Measurements from ENCODE around the gene FICD.

FICD gene

GRCh38 chr12:108519558-108519957, 4.5 kb downstream of the FICD start:
- Histone ChIP-seq H3K4me3 (ENCODE audit: insufficient read depth, low read length, poor library complexity, severe bottlenecking) (no peak overlapping the region), H3K9me3 (ENCODE audit: insufficient read depth, low read length) (no peaks in the 10 kb centered on the region), H3K9me2 (replicated peaks; ENCODE audit: insufficient read depth, low read length) (no peaks in the 10 kb centered on the region), H3F3A (ENCODE audit: insufficient read depth) (peaks cover 24% of the 10 kb centered on the region), H3K79me2 (ENCODE audit: insufficient read depth, low read length) (peaks cover 3% of the 10 kb centered on the region; the same call in 1 of the 2 replicates), H3K27ac (ENCODE audit: low read depth, low read length) (no peak overlapping the region), H4K20me1 (ENCODE audit: low read depth, low read length) (no peaks in the 10 kb centered on the region), H3K9ac (ENCODE audit: low read length) (no peak overlapping the region), H3K36me3 (ENCODE audit: low read length) (peaks cover 10% of the 10 kb centered on the region), H3K4me2 (ENCODE audit: low read depth, low read length, poor library complexity, severe bottlenecking) (no peak overlapping the region), H2AFZ (ENCODE audit: low read depth, low read length, severe bottlenecking) (no peak overlapping the region), H3K27me3 (ENCODE audit: low read length) (no peaks in the 10 kb centered on the region)
- TF ChIP-seq CTCF (IDR thresholded peaks at IDR 0.05; ENCODE audit: insufficient read depth, low read length, poor library complexity, severe bottlenecking), result no peak
- no peak for TF ChIP-seq EZH2phosphoT487 (conservative IDR thresholded peaks at IDR 0.05; ENCODE audit: low read length)

- Histone ChIP-seq H3K4me2 (ENCODE audit: low read depth, low read length, poor library complexity, severe bottlenecking) (no peak overlapping the region), H3K4me3 (ENCODE audit: insufficient read depth, low read length, poor library complexity, severe bottlenecking) (no peak overlapping the region), H3K9me3 (ENCODE audit: insufficient read depth, low read length) (no peaks in the 10 kb centered on the region), H3K9me2 (replicated peaks; ENCODE audit: insufficient read depth, low read length) (no peaks in the 10 kb centered on the region), H3K27me3 (ENCODE audit: low read length) (no peaks in the 10 kb centered on the region), H3K36me3 (ENCODE audit: low read length) (peaks cover 10% of the 10 kb centered on the region), H4K20me1 (ENCODE audit: low read depth, low read length) (no peaks in the 10 kb centered on the region), H3F3A (ENCODE audit: insufficient read depth) (peaks cover 24% of the 10 kb centered on the region), H3K9ac (ENCODE audit: low read length) (no peak overlapping the region), H2AFZ (ENCODE audit: low read depth, low read length, severe bottlenecking) (no peak overlapping the region), H3K79me2 (ENCODE audit: insufficient read depth, low read length) (no peaks in the 10 kb centered on the region), H3K27ac (ENCODE audit: low read depth, low read length) (no peak overlapping the region)
- TF ChIP-seq EZH2phosphoT487 (conservative IDR thresholded peaks at IDR 0.05; ENCODE audit: low read length), result no peak
- TF ChIP-seq CTCF (IDR thresholded peaks at IDR 0.05; ENCODE audit: insufficient read depth, low read length, poor library complexity, severe bottlenecking), result no peak
Measured at GRCh38 chr12:108523365-108523764, 8.3 kb downstream of the FICD start.

- H3K27me3 ChIP-seq (ENCODE audit: low read length), result no peaks in the 10 kb centered on the region
- H3F3A ChIP-seq (ENCODE audit: insufficient read depth), result peaks cover 9% of the 10 kb centered on the region; the same call in 1 of the 2 replicates
- H2AFZ ChIP-seq (ENCODE audit: low read depth, low read length, severe bottlenecking), result no peak overlapping the region
- no peak overlapping the region for H3K4me2 ChIP-seq (ENCODE audit: low read depth, low read length, poor library complexity, severe bottlenecking)
- no peaks in the 10 kb centered on the region for H3K9me2 ChIP-seq (replicated peaks; ENCODE audit: insufficient read depth, low read length)
- H3K36me3 ChIP-seq (ENCODE audit: low read length), result peaks cover 14% of the 10 kb centered on the region
- no peak overlapping the region for H3K27ac ChIP-seq (ENCODE audit: low read depth, low read length)
- no peak overlapping the region for H3K4me3 ChIP-seq (ENCODE audit: insufficient read depth, low read length, poor library complexity, severe bottlenecking)
- no peak overlapping the region for H3K9ac ChIP-seq (ENCODE audit: low read length)
- TF ChIP-seq EZH2phosphoT487 (conservative IDR thresholded peaks at IDR 0.05; ENCODE audit: low read length) (no peak), CTCF (IDR thresholded peaks at IDR 0.05; ENCODE audit: insufficient read depth, low read length, poor library complexity, severe bottlenecking) (no peak)
- no peaks in the 10 kb centered on the region for H3K79me2 ChIP-seq (ENCODE audit: insufficient read depth, low read length)
- H4K20me1 ChIP-seq (ENCODE audit: low read depth, low read length), result no peaks in the 10 kb centered on the region
- no peaks in the 10 kb centered on the region for H3K9me3 ChIP-seq (ENCODE audit: insufficient read depth, low read length)
Measured at GRCh38 chr12:108525681-108526080, 10.6 kb downstream of the FICD start.

Data from SU-DHL-6 (cell line).